C4-2B (cell line): ENCODE data around the gene CDH8.

Experiments
- CTCF ChIP-seq: fragments of 450-650 bp; conservative IDR thresholded peaks from 2 replicates; pipeline ENCODE4 v1.5.1; 2017; ENCODE audit warnings: mild to moderate bottlenecking
- ZFX ChIP-seq: fragments of 450-650 bp; IDR thresholded peaks from 2 replicates; pipeline ENCODE4 v1.6.1; 2017

GRCh38 chr16:61908426-61908825, 127.8 kb downstream of the CDH8 start:
- TF ChIP-seq CTCF (no peak), ZFX (no peak)
